Esophagus (tissue), 2 donors: Measurements from ENCODE around the gene UBE2K. TPM values are rescaled to one million over a fixed set of nuclear protein-coding genes. Genes with fewer than 3 reads are reported as not detected.

Source experiments
- H3K27ac ChIP-seq, 2 donors: one replicate each; pipeline ENCODE4 v1.5.1; 2013; ENCODE audit warnings: low read depth in 2 of 2, mild to moderate bottlenecking in 2 of 2, inconsistent platforms in 1 of 2, low read length in 1 of 2, moderate library complexity in 1 of 2
- H3K27me3 ChIP-seq, 2 donors: one replicate each; pipeline ENCODE4 v1.6.1; 2013; ENCODE audit warnings: low read length in 2 of 2, control low read depth in 1 of 2, mild to moderate bottlenecking in 1 of 2; ENCODE audit not compliant: insufficient read depth in 2 of 2, control insufficient read depth in 1 of 2
- H3K36me3 ChIP-seq, 2 donors: one replicate each; pipeline ENCODE4 v1.6.1; 2013; ENCODE audit warnings: low read length in 1 of 2; ENCODE audit not compliant: control insufficient read depth in 2 of 2, insufficient read depth in 2 of 2
- H3K4me1 ChIP-seq, 2 donors: one replicate each; pipeline ENCODE4 v1.6.1; 2013; ENCODE audit warnings: low read length in 1 of 2; ENCODE audit not compliant: control insufficient read depth in 2 of 2, insufficient read depth in 2 of 2
- H3K4me3 ChIP-seq, 2 donors: one replicate each; pipeline ENCODE4 v1.5.1; 2013; ENCODE audit warnings: low read length in 2 of 2, mild to moderate bottlenecking in 2 of 2, low read depth in 1 of 2, moderate library complexity in 1 of 2
- H3K9me3 ChIP-seq, 2 donors: one replicate each; pipeline ENCODE4 v1.6.1; 2013; ENCODE audit warnings: mild to moderate bottlenecking in 2 of 2, low read depth in 1 of 2, low read length in 1 of 2, moderate library complexity in 1 of 2; ENCODE audit not compliant: control insufficient read depth in 2 of 2, insufficient read depth in 1 of 2
- WGBS, 2 donors: extraction: QIAGEN DNeasy Blood & Tissue Kit; methylation state at CpG; one replicate each; pipeline ENCODE4 v1.1.7; 2013; 5-methylcytosine and 5-hydroxymethylcytosine counted together
- polyA plus RNA-seq, 2 donors: library from polyadenylated mRNA; stranded (reverse); fragments of 200-250 nt; gene quantifications; one replicate each; pipeline ENCODE4 v1.2.3, GENCODE V29; 2013
- donor health status: healthy with polysubstance abuse.
- donor health status: Bipolar disorder and iron deficiency.

Gene UBE2K
- polyA plus RNA-seq, 2 donors, result 33.7 to 41.8 TPM

- H3K36me3 ChIP-seq, result peaks cover 0 to 2% of the 10 kb centered on the region in 2 donors
- H3K27ac ChIP-seq, result no peak overlapping the region
- WGBS, 2 donors, result 94 to 96% methylated on average over 3 of the region's 3 CpGs
- no peaks in the 10 kb centered on the region for H3K9me3 ChIP-seq
- no peak overlapping the region for H3K4me3 ChIP-seq
- no peaks in the 10 kb centered on the region for H3K4me1 ChIP-seq
- H3K27me3 ChIP-seq, result no peaks in the 10 kb centered on the region
These were observed 127.2 kb downstream of the UBE2K start for GRCh38 chr4:39825090-39825489.

- Histone ChIP-seq H3K27ac (no peak overlapping the region), H3K4me3 (no peak overlapping the region), H3K4me1 (no peaks in the 10 kb centered on the region), H3K9me3 (no peaks in the 10 kb centered on the region), H3K36me3 (peaks cover 0 to 2% of the 10 kb centered on the region in 2 donors), H3K27me3 (no peaks in the 10 kb centered on the region)
- WGBS, 2 donors, result 46 to 58% methylated on average over 7 of the region's 7 CpGs
These were observed 127.8 kb downstream of the UBE2K start for GRCh38 chr4:39825741-39826231.

Other genes starting within 250 kb of the UBE2K start
- 1,000 to 10,000 TPM; 1,586 to 1,928 TPM for gene RPL9, start 239.2 kb upstream of the UBE2K start, polyA plus RNA-seq
- gene LIAS, start 239.1 kb upstream of the UBE2K start, polyA plus RNA-seq, result 10 to 100 TPM; 14.2 to 15.2 TPM
- 10 to 100 TPM; 11.8 to 14.7 TPM for gene UGDH, start 170.7 kb upstream of the UBE2K start, polyA plus RNA-seq
- 10 to 100 TPM; 18.9 to 25.6 TPM for gene SMIM14, start 59.3 kb upstream of the UBE2K start, polyA plus RNA-seq